Measurements from ENCODE around the gene ICA1.
A peak's percentile ranks its signal among the peaks of the same experiment; 100 is the strongest.

The ICA1 gene

DNA sequence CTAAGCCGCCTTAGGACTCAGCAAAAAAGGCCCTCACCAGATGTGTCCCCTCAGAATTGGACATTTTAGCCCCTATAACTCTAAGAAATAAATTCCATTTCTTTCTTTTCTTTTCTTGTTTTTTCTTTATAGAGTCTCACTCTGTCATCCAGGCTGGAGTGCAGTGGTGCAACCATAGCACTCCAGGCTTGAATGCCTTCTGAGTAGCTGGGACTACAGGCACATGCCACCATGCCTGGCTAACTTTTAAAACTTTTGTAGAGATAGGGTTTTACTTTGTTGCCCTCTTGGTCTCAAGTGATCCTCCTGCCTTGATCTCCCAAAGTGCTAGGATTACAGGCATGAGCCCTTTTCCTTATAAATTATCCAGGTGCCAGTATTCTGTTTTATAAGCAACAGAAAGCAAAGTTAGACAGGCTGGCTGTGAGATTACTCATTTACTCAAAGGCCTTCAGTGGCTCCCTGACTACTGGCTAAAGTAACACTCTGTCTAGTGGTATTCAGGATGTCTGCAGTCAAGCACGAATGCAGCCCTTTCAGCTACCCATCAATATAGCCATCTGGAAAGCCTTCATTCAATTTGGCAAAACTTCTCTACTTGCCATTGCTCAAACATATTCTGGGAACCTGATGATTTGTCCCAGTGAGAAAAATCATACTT, 128.6 kb downstream of the ICA1 start:
- Mint-ChIP-seq H3K36me3 (no peaks in the 10 kb centered on the region), H3K4me3 (no peak overlapping the region), H3K4me1 (ENCODE audit: low read depth) (peaks cover 69% of the 10 kb centered on the region), H3K27ac (peak overlapping the region; percentile 37), H3K27me3 (no peaks in the 10 kb centered on the region), H3K9me3 (ENCODE audit: low read depth) (no peaks in the 10 kb centered on the region)

GRCh38 chr7:8131694-8132605, 130.0 kb downstream of the ICA1 start:
- Mint-ChIP-seq H3K9me3 (ENCODE audit: low read depth) (no peaks in the 10 kb centered on the region), H3K27me3 (no peaks in the 10 kb centered on the region), H3K27ac (peak overlapping the region; percentile 83), H3K4me1 (ENCODE audit: low read depth) (peaks cover 82% of the 10 kb centered on the region), H3K4me3 (peak overlapping the region; percentile 68), H3K36me3 (peaks cover 4% of the 10 kb centered on the region)

- no peaks in the 10 kb centered on the region for H3K27me3 Mint-ChIP-seq
- H3K36me3 Mint-ChIP-seq = peaks cover 4% of the 10 kb centered on the region
- H3K9me3 Mint-ChIP-seq (ENCODE audit: low read depth) = no peaks in the 10 kb centered on the region
- H3K4me1 Mint-ChIP-seq (ENCODE audit: low read depth) = peaks cover 93% of the 10 kb centered on the region
- no peak overlapping the region for H3K4me3 Mint-ChIP-seq
- peak overlapping the region; percentile 35 for H3K27ac Mint-ChIP-seq
Observed at GRCh38 chr7:8130663-8131062, 131.3 kb downstream of the ICA1 start.

DNA sequence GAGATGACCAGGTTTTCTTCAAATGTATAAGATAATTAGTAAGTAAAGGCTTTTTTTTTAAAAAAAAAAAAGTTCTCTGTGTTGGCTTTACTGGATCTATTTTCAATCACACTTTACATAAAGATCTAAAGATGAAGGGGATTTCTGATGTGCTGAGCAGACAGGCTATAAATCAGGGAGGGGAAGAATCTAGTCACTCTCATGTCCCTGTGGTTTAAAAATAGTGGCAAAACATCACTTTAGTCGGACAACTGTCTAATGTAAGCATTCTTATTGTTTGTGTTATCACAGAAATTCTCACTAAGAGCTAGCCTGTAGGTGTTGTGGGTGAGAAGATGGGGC, 132.7 kb downstream of the ICA1 start:
- Mint-ChIP-seq H3K27ac (peak overlapping the region; percentile 73), H3K4me3 (peak overlapping the region; percentile 49), H3K4me1 (ENCODE audit: low read depth) (peaks cover 95% of the 10 kb centered on the region), H3K27me3 (no peaks in the 10 kb centered on the region), H3K9me3 (ENCODE audit: low read depth) (no peaks in the 10 kb centered on the region), H3K36me3 (peaks cover 4% of the 10 kb centered on the region)

- H3K27ac Mint-ChIP-seq = peak overlapping the region; percentile 46
- peaks cover 4% of the 10 kb centered on the region for H3K36me3 Mint-ChIP-seq
- H3K4me3 Mint-ChIP-seq = peak overlapping the region; percentile 51
- no peaks in the 10 kb centered on the region for H3K9me3 Mint-ChIP-seq (ENCODE audit: low read depth)
- H3K4me1 Mint-ChIP-seq (ENCODE audit: low read depth) = peaks cover 90% of the 10 kb centered on the region
- no peaks in the 10 kb centered on the region for H3K27me3 Mint-ChIP-seq
Observed at GRCh38 chr7:8128449-8129317, 133.3 kb downstream of the ICA1 start.

DNA sequence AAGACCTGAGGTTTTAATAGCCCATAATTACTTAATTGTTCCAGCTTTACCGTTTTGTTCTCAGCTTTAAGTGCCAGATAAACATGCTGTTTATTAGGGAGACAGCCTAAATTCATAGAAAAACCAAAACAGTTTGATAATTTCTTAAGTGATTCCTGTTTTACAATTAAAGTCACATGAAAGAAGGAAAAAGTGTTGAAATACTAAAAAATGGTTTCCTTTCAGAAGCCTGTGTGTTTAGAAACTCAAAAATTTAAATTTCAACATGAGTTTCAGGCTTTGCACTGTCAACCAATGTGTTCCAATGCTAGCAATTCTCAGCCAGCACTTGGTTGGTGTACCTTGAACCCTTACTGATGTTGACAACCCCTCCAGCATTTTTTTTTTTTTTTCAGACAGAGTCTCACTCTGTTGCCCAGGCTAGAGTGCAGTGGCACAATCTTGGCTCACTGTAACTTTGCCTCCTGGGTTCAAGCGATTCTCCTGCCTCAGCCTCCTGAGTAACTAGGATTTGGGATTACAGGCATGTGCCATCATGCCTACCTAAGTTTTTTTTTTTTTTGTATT, 135.3 kb downstream of the ICA1 start:
- Mint-ChIP-seq H3K27ac (peak overlapping the region; percentile 97), H3K4me3 (peak overlapping the region; percentile 87), H3K36me3 (peaks cover 4% of the 10 kb centered on the region), H3K27me3 (no peaks in the 10 kb centered on the region), H3K4me1 (ENCODE audit: low read depth) (peaks cover 78% of the 10 kb centered on the region), H3K9me3 (ENCODE audit: low read depth) (no peaks in the 10 kb centered on the region)

GRCh38 chr7:8125680-8126444, 136.1 kb downstream of the ICA1 start:
- Mint-ChIP-seq H3K27ac (peak overlapping the region; percentile 97), H3K4me1 (ENCODE audit: low read depth) (peaks cover 77% of the 10 kb centered on the region), H3K36me3 (peaks cover 4% of the 10 kb centered on the region), H3K27me3 (no peaks in the 10 kb centered on the region), H3K4me3 (peak overlapping the region; percentile 87), H3K9me3 (ENCODE audit: low read depth) (no peaks in the 10 kb centered on the region)

DNA sequence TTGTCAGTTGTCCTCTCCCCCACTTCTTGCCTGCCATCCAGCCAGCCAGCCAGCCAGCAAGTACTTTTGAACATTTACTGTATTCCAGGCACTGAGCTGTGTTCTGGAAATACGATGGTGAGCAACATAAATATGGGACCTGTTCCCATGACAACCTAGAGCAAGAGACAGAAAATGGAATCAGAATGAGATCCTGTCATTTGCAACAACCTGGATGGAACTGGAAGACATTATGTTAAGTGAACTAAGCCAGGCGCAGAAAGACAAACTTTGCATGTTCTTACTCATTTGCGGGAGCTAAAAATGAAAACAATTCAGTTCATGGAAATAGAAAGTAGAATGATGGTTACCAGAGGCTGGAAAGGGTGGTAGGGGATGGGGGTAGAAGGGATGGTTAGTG, 140.7 kb downstream of the ICA1 start:
- Mint-ChIP-seq H3K27me3 (no peaks in the 10 kb centered on the region), H3K9me3 (ENCODE audit: low read depth) (no peaks in the 10 kb centered on the region), H3K4me3 (no peak overlapping the region), H3K27ac (no peak overlapping the region), H3K4me1 (ENCODE audit: low read depth) (peaks cover 48% of the 10 kb centered on the region), H3K36me3 (no peaks in the 10 kb centered on the region)

DNA sequence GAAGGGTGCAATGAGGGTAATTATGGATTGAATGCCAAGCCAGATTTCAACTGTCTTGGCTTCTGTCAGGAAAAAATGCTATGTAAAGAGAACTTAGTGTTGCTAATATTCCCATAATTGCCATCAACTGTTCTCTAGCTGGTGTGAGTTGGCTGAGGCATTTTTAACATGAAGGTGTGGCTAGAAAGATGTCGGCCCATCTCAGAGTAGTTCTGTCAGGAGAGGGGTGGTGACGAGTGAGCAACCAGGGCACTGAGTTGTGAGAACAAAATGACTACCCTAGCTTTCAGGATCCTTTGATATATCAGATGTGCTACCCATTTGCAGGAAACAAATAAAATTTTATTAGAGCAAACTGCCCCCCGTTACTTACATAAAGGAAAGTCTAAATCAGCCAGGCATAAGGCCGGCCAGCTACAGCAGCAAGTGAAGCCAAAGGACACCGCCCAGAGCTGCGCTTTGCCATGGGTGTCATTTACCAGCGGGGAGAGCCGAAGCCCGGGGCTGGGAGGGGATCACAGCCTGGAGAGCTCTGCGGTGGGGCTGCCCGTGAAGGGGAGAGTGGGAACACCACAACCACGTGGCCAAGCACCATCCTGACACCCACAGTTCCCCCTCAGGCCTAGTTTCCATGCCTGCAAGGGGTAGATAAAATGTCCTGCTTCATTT, 141.4 kb downstream of the ICA1 start:
- no peak overlapping the region for H3K4me3 Mint-ChIP-seq
- no peaks in the 10 kb centered on the region for H3K9me3 Mint-ChIP-seq (ENCODE audit: low read depth)
- H3K27me3 Mint-ChIP-seq = no peaks in the 10 kb centered on the region
- peaks cover 48% of the 10 kb centered on the region for H3K4me1 Mint-ChIP-seq (ENCODE audit: low read depth)
- H3K27ac Mint-ChIP-seq = no peak overlapping the region
- H3K36me3 Mint-ChIP-seq = no peaks in the 10 kb centered on the region

- H3K27ac Mint-ChIP-seq = no peak overlapping the region
- no peak overlapping the region for H3K4me3 Mint-ChIP-seq
- no peaks in the 10 kb centered on the region for H3K9me3 Mint-ChIP-seq (ENCODE audit: low read depth)
- H3K27me3 Mint-ChIP-seq = no peaks in the 10 kb centered on the region
- H3K36me3 Mint-ChIP-seq = no peaks in the 10 kb centered on the region
- peaks cover 48% of the 10 kb centered on the region for H3K4me1 Mint-ChIP-seq (ENCODE audit: low read depth)
Observed at GRCh38 chr7:8119262-8119661, 142.7 kb downstream of the ICA1 start.

- Mint-ChIP-seq H3K9me3 (ENCODE audit: low read depth) (no peaks in the 10 kb centered on the region), H3K27me3 (no peaks in the 10 kb centered on the region), H3K4me1 (ENCODE audit: low read depth) (peaks cover 50% of the 10 kb centered on the region), H3K27ac (no peak overlapping the region), H3K4me3 (no peak overlapping the region), H3K36me3 (no peaks in the 10 kb centered on the region)
Observed at GRCh38 chr7:8117195-8117594, 144.8 kb downstream of the ICA1 start.

GRCh38 chr7:8115547-8116402, 146.2 kb downstream of the ICA1 start:
- Mint-ChIP-seq H3K4me3 (peak overlapping the region; percentile 12), H3K27me3 (no peaks in the 10 kb centered on the region), H3K4me1 (ENCODE audit: low read depth) (peaks cover 39% of the 10 kb centered on the region)

DNA sequence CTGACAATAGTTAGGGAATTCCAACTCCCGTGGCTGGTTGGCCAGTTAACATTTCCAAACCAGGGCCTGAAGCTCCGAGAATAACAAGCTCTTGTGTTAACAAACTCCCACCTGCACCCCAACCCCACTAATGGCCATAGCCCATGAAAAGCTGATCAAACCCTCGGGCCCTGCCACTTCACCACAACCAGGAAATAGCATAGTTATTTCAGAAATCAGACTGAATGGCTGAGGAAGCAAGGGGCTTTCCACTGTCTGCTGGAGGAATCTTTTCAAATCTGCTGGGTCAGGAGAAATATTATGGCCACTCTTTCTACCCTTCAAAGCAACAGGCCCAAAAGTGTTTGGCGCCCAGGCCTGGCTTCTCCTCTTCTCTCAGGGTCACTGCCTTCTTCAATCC, 147.8 kb downstream of the ICA1 start:
- Mint-ChIP-seq H3K36me3 (no peaks in the 10 kb centered on the region), H3K27ac (peak overlapping the region; percentile 24), H3K4me3 (no peak overlapping the region), H3K9me3 (ENCODE audit: low read depth) (no peaks in the 10 kb centered on the region), H3K27me3 (no peaks in the 10 kb centered on the region), H3K4me1 (ENCODE audit: low read depth) (peaks cover 39% of the 10 kb centered on the region)

More at GRCh38 chr7:8115547-8116402, 146.2 kb downstream of the ICA1 start:
- H3K27ac Mint-ChIP-seq = peak overlapping the region; percentile 77
- H3K36me3 Mint-ChIP-seq = no peaks in the 10 kb centered on the region
- H3K9me3 Mint-ChIP-seq (ENCODE audit: low read depth) = no peaks in the 10 kb centered on the region

Measured in activated naive CD8-positive, alpha-beta T cell (primary cell).